Fibroblast of the aortic adventitia (primary cell): ENCODE measurements around the gene SORL1. TPM values are rescaled to one million over a fixed set of nuclear protein-coding genes. Genes with fewer than 3 reads are reported as not detected.

Source experiments
- DNase-seq: peaks from one replicate; pipeline ENCODE4 v3.0.0-alpha.2; 2010; ENCODE audit warnings: low read depth
- H3K4me3 ChIP-seq: 2 replicates; pipeline ENCODE4 v1.5.1; 2011; ENCODE audit warnings: low read depth, mild to moderate bottlenecking, control low read depth, low read length, moderate library complexity
- total RNA-seq: library from RNA; depleted of rRNA; stranded (reverse); fragments of >200 nt; gene quantifications from 2 replicates; pipeline ENCODE4 v1.2.3, GENCODE V29; 2012; ENCODE audit warnings: low replicate concordance
- TF ChIP-seq, protein P1 (sequence below): IDR thresholded peaks from 2 replicates; pipeline ENCODE4 v1.5.1; 2011; ENCODE audit warnings: mild to moderate bottlenecking, low read length, control low read depth, inconsistent platforms; ENCODE audit not compliant: insufficient read depth

SORL1 gene
- total RNA-seq, 1 donor = 1.2 TPM

DNA sequence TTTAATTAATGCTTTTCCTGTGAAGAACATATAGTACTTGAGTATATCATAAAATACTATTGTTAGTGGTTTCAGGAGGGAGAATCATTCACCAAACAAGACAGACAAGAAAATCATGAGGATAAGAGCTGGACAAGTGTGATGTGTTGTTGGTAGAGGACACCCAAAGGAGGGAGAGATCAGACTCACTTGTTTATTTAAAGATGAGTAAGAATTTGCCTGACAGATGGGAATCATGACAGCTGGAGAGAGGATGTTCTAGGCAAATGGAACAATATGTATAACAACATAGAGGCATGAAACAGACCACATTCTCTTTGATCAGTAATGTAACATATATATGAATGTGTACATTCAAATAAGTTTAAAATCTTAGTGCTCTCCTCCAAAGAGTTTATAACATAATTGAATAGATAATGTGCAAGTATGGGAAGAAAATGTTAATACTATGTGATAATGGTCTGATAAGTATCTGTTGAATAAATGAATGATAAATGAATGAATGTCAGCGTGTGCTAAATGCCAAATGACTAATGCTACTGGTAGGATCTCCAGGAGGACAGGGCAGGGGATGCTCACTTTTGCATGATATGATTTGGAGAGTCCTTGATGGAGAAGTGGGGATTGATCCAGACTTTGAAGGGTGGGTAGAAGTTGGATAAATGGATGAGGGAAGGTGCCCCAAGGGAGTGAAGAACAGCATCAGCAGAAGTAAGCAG is 229.6 kb downstream of the SORL1 start:
- TF ChIP-seq, protein P1, sequence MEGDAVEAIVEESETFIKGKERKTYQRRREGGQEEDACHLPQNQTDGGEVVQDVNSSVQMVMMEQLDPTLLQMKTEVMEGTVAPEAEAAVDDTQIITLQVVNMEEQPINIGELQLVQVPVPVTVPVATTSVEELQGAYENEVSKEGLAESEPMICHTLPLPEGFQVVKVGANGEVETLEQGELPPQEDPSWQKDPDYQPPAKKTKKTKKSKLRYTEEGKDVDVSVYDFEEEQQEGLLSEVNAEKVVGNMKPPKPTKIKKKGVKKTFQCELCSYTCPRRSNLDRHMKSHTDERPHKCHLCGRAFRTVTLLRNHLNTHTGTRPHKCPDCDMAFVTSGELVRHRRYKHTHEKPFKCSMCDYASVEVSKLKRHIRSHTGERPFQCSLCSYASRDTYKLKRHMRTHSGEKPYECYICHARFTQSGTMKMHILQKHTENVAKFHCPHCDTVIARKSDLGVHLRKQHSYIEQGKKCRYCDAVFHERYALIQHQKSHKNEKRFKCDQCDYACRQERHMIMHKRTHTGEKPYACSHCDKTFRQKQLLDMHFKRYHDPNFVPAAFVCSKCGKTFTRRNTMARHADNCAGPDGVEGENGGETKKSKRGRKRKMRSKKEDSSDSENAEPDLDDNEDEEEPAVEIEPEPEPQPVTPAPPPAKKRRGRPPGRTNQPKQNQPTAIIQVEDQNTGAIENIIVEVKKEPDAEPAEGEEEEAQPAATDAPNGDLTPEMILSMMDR = no peak
- no peak overlapping the region for H3K4me3 ChIP-seq
- no peak for DNase-seq

Other genes starting within 250 kb of the SORL1 start
- gene SC5D, start 159.5 kb upstream of the SORL1 start, total RNA-seq = 18.3 and 43.8 TPM in 2 replicates